Mesothelial cell of epicardium (in vitro differentiated cells): ENCODE measurements around the gene FNDC8. TPM values are rescaled to one million over a fixed set of nuclear protein-coding genes. Genes with fewer than 3 reads are reported as not detected.

ENCODE experiments used
- DNase-seq, 2 experiments: peaks; one replicate each; pipeline ENCODE4 v3.0.0; 2021; ENCODE audit warnings: low spot score in 2 of 2; ENCODE audit not compliant: unreplicated experiment in 2 of 2
- H3K27ac Mint-ChIP-seq: 2 replicates; pipeline ENCODE4 v1.8.0; 2021; ENCODE audit warnings: mixed read lengths
- H3K27me3 Mint-ChIP-seq: 2 replicates; pipeline ENCODE4 v1.8.0; 2021; ENCODE audit warnings: low read depth, mixed read lengths
- H3K36me3 Mint-ChIP-seq: 2 replicates; pipeline ENCODE4 v1.8.0; 2021; ENCODE audit warnings: mixed read lengths
- H3K4me1 Mint-ChIP-seq: 2 replicates; pipeline ENCODE4 v1.8.0; 2021; ENCODE audit warnings: mixed read lengths
- H3K4me3 Mint-ChIP-seq: 2 replicates; pipeline ENCODE4 v1.8.0; 2021; ENCODE audit warnings: mild to moderate bottlenecking, moderate library complexity, mixed read lengths
- H3K9me3 Mint-ChIP-seq: 2 replicates; pipeline ENCODE4 v1.8.0; 2021; ENCODE audit warnings: mixed read lengths
- total RNA-seq: library from RNA; stranded (reverse); gene quantifications from 3 replicates; pipeline ENCODE4 v1.2.1, GENCODE V29; 2021
- TF ChIP-seq, protein P1 (sequence below): fragments of 200-600 bp; sonication (generic); IDR thresholded peaks from one replicate; pipeline ENCODE4 v1.5.0; 2021; ENCODE audit warnings: antibody characterized with exemption; ENCODE audit not compliant: unreplicated experiment

FNDC8 gene
- total RNA-seq, 1 donor from 2014 or later = not detected

DNA sequence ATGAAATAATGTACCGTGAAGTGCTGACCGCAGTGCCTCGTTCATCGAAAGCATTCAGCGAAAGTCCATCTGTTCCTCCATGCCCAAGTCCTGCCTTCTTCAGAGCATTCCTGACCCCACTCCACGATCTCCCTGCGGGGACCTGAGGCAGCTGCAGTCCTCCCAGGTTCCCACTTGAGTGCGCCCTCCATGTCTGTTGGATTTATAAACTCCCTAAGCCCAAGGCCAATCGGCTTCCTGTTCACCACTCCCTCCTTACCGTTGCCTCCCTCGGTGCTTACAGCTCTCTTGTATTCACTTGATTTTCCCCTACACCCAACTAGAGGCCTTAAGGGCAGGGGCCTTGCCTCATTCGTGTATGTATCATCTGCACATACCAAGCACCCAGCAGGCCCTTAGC lies 4.6 kb upstream of the FNDC8 start:
- H3K36me3 Mint-ChIP-seq = peaks cover 12% of the 10 kb centered on the region
- no peak for DNase-seq
- H3K27me3 Mint-ChIP-seq = peaks cover 10% of the 10 kb centered on the region
- peaks cover 15% of the 10 kb centered on the region for H3K4me1 Mint-ChIP-seq
- no peak overlapping the region for H3K27ac Mint-ChIP-seq
- H3K4me3 Mint-ChIP-seq = no peak overlapping the region
- H3K9me3 Mint-ChIP-seq = no peaks in the 10 kb centered on the region
- TF ChIP-seq, protein P1, sequence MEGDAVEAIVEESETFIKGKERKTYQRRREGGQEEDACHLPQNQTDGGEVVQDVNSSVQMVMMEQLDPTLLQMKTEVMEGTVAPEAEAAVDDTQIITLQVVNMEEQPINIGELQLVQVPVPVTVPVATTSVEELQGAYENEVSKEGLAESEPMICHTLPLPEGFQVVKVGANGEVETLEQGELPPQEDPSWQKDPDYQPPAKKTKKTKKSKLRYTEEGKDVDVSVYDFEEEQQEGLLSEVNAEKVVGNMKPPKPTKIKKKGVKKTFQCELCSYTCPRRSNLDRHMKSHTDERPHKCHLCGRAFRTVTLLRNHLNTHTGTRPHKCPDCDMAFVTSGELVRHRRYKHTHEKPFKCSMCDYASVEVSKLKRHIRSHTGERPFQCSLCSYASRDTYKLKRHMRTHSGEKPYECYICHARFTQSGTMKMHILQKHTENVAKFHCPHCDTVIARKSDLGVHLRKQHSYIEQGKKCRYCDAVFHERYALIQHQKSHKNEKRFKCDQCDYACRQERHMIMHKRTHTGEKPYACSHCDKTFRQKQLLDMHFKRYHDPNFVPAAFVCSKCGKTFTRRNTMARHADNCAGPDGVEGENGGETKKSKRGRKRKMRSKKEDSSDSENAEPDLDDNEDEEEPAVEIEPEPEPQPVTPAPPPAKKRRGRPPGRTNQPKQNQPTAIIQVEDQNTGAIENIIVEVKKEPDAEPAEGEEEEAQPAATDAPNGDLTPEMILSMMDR = no peak

DNA sequence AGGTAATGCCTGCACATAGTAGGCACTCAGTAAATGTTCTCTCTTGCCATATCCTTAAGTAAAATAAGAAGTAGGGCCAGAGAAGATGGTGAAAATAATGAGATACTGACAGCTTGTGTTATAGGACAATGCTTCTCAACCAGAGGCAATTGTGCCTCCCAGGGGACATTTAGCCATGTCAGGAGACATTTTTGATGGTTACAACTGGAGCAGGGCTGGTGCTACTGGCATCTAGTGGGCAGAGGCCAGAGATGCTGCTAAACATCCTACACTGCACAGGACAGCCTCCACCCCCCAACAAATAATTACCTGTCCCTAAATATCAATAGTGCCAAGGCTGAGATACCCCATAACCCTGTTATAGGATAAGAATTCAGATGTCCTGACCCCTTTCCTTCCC lies 3.4 kb upstream of the FNDC8 start:
- peaks cover 14% of the 10 kb centered on the region for H3K27me3 Mint-ChIP-seq
- no peak overlapping the region for H3K27ac Mint-ChIP-seq
- DNase-seq = no peak
- peak overlapping the region; percentile 50 for H3K4me3 Mint-ChIP-seq
- TF ChIP-seq, protein P1 = no peak
- H3K9me3 Mint-ChIP-seq = no peaks in the 10 kb centered on the region
- peaks cover 9% of the 10 kb centered on the region for H3K36me3 Mint-ChIP-seq
- peaks cover 15% of the 10 kb centered on the region for H3K4me1 Mint-ChIP-seq

DNA sequence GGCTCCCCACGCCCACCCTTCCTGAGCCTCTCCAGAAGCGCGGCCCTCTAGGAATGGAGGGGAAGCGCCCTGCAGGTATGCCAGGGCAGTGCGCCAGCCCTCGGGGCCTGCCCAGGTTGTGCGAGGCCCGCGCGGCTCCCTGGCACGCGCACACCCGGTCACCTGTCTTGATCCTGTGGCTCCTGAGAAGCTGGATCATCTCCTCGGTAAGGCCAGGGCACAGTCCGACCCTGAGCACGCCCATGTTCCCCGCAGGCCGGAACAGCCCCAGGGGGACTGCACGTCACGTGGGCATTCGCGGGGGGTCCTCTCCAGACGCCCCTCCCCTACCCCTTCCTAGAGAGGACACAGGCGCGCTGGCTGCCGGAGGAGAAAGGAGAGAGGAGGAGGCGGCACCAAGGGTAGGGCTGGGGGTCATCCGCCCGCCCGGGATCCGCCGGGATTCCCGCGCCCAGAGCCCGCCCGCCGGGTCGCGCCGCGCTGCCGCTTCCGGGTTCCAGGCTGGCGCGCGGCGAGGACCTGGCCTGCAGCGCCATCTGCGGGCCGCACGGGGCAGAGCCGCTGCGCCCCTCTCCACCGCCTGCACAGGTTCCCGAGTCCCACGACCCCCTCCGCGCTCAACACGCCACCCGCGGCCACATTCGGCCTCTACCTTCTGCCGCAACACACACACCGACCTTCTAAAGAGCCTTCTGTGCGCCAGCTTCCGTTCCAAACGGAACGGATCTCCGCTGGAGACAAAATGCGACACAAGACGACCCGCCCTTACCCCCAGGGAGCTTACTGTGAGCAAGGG lies 1.8 kb upstream of the FNDC8 start, which contains the start of gene RAD51D:
RAD51D (minus strand) TSS at position 491 of the 796 bp plus-strand sequence; CDS start at position 244, 247 bp downstream.
- peak within 1 kb of the TSS; percentile 87 for H3K4me3 Mint-ChIP-seq
- TF ChIP-seq, protein P1 = peak; percentile 92
- peak within 1 kb of the TSS; percentile 82 for H3K27ac Mint-ChIP-seq
- peak; percentile 72 to 88 for DNase-seq
- peaks cover 14% of the 10 kb centered on the region for H3K27me3 Mint-ChIP-seq
- peaks cover 15% of the 10 kb centered on the region for H3K4me1 Mint-ChIP-seq
- no peaks in the 10 kb centered on the region for H3K9me3 Mint-ChIP-seq
- peaks cover 8% of the 10 kb centered on the region for H3K36me3 Mint-ChIP-seq

DNA sequence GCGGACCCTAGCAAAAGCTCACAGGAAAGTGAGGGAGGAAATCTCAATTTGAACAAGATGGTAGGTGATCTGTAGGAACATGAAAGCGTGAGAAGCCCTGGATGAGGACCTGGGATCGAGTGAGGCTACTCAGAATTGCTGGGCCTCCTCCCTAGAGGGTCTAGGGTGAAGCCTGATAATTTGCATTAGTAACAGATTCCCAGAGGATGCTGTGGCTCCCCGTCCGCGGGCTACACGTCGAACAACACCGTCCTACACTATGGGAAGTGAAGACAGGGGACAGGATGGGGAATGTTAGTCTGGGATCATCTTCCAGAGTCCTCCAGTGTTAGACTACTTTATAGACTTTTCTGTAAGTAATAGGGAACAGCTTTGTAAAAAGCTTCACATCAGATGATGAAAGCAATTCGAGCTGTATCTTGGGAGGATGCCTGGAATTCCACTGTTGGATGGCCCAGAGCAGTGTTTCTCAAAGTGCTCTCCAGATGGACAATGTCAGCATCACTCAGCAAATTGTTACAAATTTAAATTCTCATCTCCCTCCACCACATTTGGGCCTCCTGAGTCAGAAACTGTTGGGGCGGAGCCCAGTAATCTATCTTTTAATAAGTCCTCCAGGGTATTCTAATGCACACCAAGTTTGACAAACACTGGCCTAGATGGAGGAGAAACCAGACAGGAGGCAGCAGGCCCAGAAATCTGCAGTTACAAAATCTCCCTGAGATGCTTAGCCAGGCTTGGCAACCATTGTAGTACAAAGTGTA lies 6.5 kb downstream of the FNDC8 start:
- Mint-ChIP-seq H3K27ac (peak overlapping the region; percentile 44), H3K4me3 (no peak overlapping the region), H3K4me1 (no peaks in the 10 kb centered on the region), H3K9me3 (no peaks in the 10 kb centered on the region), H3K27me3 (no peaks in the 10 kb centered on the region), H3K36me3 (peaks cover 7% of the 10 kb centered on the region)
- no peak for DNase-seq
- TF ChIP-seq, protein P1 = no peak

DNA sequence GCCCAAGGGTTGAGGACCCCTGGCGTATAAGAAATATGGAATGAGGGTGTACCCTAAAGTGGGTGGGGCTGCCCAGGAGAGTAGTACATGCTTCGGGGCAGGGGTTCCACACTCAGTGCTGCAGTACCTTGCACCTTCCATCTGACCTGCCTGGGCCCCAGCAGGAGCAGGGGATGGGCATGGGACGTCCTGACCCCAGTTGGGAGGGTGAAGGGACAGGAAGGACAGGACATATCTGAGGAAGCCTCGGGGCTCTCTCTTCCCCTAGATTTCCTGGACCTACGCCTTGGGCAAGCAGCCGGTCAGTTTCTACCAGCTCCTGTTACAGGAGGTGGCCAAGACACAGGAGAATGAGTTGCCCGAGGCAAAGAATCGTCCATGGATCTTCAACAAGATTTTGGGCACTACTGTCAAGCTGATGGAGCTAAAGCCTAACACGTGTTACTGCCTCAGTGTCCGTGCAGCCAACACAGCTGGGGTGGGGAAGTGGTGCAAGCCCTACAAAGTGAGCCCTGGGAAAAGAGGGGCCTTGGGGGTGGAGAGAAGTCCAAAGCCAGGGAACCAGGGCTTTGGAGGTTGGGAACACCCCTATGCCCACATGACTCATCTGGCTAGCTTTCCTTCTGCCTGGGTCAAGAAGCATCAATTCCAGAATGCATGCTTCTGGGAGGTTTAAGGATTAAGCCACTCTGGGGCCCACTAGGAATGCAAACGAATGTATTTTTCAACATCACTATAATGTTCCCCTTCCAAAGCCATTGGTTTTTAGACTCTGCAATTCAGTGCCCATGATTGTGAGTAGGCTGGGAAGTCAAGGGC lies 7.9 kb downstream of the FNDC8 start:
- Mint-ChIP-seq H3K4me1 (no peaks in the 10 kb centered on the region), H3K9me3 (no peaks in the 10 kb centered on the region), H3K27ac (no peak overlapping the region), H3K36me3 (peaks cover 18% of the 10 kb centered on the region), H3K4me3 (no peak overlapping the region), H3K27me3 (no peaks in the 10 kb centered on the region)
- no peak for DNase-seq
- TF ChIP-seq, protein P1 = no peak
